DOHH2 (cell line): ENCODE results near the gene HOXC11.

Experiments used
- EZH2phosphoT487 ChIP-seq: fragments of 200-600 bp; sonication (generic); IDR thresholded peaks from 2 replicates; pipeline ENCODE4 v1.6.1; 2017; ENCODE audit warnings: borderline replicate concordance, mild to moderate bottlenecking, antibody characterized with exemption, low read length, moderate library complexity, mixed read lengths
- TF ChIP-seq, protein P1 (sequence below): fragments of 200-600 bp; sonication (generic); IDR thresholded peaks from one replicate; pipeline ENCODE4 v1.5.1; 2014; ENCODE audit warnings: antibody characterized with exemption, mild to moderate bottlenecking, low read depth, low read length; ENCODE audit not compliant: poor library complexity, severe bottlenecking

DNA sequence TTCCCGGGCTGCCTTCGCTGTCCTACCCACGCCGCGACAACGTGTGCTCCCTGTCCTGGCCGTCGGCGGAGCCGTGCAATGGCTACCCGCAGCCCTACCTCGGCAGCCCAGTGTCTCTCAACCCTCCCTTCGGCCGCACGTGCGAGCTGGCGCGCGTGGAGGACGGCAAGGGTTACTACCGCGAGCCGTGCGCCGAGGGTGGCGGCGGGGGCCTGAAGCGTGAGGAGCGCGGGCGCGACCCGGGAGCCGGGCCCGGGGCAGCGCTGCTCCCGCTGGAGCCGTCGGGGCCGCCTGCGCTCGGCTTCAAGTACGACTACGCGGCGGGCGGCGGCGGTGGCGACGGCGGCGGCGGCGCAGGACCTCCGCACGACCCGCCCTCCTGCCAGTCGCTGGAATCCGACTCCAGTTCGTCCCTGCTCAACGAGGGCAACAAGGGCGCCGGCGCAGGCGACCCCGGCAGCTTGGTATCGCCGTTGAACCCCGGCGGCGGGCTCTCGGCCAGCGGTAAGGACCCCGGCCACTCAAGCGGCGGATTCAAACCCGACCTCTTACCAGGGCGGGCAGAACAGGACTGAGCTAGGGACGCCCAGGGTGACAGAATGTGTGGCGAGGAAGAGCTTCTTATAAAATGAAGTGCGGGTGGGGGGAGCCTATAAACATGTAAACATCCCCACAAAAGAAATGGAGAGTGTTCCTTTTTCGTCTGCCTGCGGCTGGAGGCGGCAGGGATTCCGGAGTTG is 17.7 kb upstream of the HOXC11 start:
- TF ChIP-seq, protein P1, sequence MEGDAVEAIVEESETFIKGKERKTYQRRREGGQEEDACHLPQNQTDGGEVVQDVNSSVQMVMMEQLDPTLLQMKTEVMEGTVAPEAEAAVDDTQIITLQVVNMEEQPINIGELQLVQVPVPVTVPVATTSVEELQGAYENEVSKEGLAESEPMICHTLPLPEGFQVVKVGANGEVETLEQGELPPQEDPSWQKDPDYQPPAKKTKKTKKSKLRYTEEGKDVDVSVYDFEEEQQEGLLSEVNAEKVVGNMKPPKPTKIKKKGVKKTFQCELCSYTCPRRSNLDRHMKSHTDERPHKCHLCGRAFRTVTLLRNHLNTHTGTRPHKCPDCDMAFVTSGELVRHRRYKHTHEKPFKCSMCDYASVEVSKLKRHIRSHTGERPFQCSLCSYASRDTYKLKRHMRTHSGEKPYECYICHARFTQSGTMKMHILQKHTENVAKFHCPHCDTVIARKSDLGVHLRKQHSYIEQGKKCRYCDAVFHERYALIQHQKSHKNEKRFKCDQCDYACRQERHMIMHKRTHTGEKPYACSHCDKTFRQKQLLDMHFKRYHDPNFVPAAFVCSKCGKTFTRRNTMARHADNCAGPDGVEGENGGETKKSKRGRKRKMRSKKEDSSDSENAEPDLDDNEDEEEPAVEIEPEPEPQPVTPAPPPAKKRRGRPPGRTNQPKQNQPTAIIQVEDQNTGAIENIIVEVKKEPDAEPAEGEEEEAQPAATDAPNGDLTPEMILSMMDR = no peak
- no peak for TF ChIP-seq EZH2phosphoT487
